GM21619 (cell line): ENCODE data around the gene DDX28.
A peak's percentile ranks its signal among the peaks of the same experiment; 100 is the strongest.
"Not testable (repeated sequence)": the region's sequence is repeated elsewhere in the genome, so short reads cannot be mapped to it uniquely, and the experiment has no call there.

Source experiments
- ATAC-seq: cut with Tn5 transposase; IDR thresholded peaks from one replicate; pipeline ENCODE4 v1.9.1; 2021; ENCODE audit not compliant: unreplicated experiment

DDX28 gene

GRCh38 chr16:68037841-68038597 is 15.0 kb upstream of the DDX28 start:
- ATAC-seq, result no peak

GRCh38 chr16:68035227-68035626 is 12.2 kb upstream of the DDX28 start:
- ATAC-seq, result no peak

- ATAC-seq, result no peak
Measured at GRCh38 chr16:68033101-68033500, 10.1 kb upstream of the DDX28 start.

DNA sequence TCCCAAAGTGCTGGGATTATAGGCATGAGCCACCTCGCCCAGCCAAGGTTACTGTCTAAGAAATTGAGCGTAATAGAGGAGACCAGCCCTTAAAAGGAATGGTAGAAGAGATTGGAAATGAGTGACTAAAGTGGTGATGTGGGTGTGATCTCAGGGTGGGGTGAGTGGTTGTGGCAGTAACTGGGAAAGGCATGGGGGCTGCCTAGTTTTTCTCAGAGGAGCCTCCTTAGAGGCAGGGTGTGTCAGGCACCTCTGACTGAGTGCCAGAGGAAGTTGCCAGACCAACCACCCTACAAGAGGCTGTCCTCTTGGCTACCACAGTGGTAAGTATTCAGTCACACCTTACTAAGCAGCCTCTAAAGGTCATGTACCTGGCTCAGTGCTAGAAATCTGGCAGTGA is 8.9 kb upstream of the DDX28 start:
- ATAC-seq, result no peak

- not testable (repeated sequence) for ATAC-seq
Measured at GRCh38 chr16:68030108-68030507, 7.1 kb upstream of the DDX28 start.

DNA sequence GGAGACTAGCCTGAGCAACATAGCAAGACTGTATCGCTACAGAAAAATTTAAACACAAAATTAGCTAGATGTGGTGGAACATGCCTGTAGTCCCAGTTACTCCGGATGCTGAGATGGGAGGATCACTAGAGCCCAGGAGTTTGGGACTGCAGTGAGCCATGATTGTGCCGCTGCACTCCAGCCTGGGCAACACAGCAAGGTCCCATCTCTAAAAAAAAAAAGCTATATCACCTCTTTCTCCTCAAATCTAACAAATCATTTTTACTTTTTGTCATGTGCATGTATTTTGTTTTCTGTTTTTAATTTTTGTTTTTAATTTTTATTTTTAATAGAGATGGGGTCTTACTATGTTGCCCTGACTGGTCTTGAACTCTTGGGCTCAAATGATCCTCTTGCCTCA is 6.0 kb upstream of the DDX28 start:
- no peak for ATAC-seq

GRCh38 chr16:68022278-68022727 is 729 bp downstream of the DDX28 start:
- ATAC-seq, result peak; percentile 20

DNA sequence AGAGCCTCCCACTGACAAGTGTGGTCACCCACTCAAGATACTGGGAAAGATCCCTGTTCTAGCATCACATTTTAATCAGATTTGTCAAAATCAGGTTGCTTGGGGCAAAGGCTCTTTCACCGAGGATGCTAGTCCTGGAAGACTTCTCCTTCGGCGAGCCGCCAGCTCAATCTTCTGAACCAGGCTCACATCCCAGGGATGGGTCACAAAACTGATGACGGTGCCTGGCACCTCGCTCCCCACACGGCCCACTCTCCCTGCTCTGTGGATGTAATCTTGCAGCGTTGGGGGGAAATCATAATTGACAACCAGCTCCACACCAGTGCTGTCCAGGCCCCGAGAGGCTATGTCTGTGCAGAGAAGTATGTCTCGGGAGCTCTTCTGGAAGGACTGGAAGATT is 1.5 kb downstream of the DDX28 start:
- no peak for ATAC-seq

GRCh38 chr16:68019167-68019680 is 3.8 kb downstream of the DDX28 start:
- ATAC-seq, result no peak

DNA sequence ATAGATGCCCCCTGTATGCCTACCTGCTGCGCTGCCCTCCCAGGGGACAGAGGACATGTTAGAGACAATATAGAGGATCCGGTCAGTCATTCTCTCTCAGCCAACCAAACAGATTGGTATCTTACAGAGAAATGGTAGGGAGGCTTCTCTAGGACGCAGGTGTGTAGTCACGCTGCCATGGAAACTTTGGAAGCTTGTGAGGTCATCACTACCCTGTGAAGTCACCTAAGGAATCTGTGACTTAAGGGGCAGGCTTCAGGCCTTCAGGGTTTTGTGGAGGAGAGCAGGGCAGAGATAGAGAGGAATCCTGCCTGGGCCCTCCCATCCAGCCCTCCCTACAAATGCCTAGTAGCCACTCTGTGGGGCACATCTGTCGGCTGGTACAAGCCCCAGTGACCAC is 7.4 kb downstream of the DDX28 start, which contains the start of gene DPEP2NB:
Gene DPEP2NB (minus strand): TSS at position 231 of the 400 bp plus-strand sequence. CDS start 141 bp downstream, at position 90.
- ATAC-seq, result no peak

- ATAC-seq, result no peak
Measured at GRCh38 chr16:68013440-68013839, 9.6 kb downstream of the DDX28 start.

DNA sequence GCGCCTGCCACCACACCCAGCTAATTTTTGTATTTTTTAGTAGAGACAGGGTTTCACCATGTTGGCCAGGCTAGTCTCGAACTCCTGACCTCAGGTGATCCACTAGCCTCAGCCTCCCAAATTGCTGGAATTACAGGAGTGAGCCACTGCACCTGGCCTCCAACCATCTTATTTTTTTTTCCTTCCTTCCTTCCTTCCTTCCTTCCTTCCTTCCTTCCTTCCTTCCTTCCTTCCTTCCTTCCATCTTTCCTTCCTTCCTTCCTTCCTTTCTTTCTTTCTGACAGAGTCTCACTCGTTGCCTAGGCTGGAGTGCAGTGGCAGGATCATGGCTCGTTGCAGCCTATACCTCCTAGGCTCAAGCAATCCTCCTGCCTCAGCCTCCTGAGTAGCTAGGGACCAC is 13.2 kb downstream of the DDX28 start:
- ATAC-seq, result not testable (repeated sequence)

GRCh38 chr16:68009157-68009735 is 13.8 kb downstream of the DDX28 start:
- ATAC-seq, result no peak

DNA sequence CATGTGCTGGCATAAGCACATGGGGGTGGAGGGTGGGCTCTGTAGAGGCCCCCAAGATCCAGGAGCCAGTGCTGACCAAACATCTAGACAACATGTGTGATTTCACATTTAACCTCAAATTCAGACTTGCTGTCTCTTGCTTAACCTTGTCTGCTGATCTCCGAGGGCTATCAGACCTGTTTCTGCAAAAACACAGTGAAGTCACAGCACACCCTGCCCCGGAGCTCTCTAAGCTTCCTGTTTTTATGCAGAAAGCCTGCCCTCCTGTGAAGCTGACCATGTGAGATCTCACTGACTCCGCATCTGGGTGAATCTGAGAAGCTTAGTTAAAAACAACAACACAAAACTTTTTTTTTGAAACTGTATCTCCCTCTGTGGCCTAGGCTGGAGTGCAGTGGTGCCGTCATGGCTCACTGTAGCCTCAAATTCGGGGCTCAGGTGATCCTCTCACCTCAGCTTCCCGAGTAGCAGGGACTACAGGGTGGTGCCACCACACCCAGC is 17.2 kb downstream of the DDX28 start:
- ATAC-seq, result no peak

DNA sequence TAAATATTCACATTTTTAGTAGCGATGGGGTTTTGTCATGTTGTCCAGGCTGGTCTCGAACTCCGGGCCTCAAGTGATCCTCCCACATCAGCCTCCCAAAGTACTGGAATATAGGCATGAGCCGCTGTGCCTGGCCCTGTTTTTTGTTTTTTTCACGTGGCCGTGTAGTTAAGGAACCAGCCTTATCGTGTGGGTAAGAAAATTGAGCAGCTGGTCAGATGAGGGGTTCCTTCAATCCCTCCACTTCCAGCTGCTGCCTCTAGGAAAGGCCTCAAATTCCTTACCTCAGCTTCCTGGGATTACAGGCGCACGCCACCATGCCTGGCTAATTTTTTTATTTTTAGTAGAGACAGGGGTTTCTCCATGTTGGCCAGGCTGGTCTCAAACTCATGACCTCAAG is 17.8 kb downstream of the DDX28 start:
- ATAC-seq, result no peak

GRCh38 chr16:68003031-68003430 is 20.0 kb downstream of the DDX28 start:
- ATAC-seq, result no peak

DNA sequence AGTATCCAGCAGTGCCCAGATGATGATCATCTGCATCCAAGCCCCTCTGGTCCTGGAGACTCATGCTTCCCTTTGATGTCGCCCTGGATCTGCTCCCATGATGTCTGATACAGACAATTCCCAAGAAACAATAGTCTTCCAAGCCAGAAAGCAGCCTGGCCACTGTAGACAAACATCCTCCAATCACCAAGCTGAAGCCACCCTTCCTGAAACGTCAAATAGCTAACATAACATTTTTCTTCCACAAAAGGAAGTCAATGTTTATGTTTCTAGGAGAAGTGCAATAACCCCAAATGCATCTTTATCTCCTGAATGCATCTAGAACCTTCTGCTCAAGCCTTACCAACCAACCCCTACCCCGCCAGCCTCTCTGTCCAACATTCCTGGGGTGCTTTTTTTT is 22.6 kb downstream of the DDX28 start:
- ATAC-seq, result no peak

- ATAC-seq, result no peak
Measured at GRCh38 chr16:67999985-68000384, 23.0 kb downstream of the DDX28 start.

DNA sequence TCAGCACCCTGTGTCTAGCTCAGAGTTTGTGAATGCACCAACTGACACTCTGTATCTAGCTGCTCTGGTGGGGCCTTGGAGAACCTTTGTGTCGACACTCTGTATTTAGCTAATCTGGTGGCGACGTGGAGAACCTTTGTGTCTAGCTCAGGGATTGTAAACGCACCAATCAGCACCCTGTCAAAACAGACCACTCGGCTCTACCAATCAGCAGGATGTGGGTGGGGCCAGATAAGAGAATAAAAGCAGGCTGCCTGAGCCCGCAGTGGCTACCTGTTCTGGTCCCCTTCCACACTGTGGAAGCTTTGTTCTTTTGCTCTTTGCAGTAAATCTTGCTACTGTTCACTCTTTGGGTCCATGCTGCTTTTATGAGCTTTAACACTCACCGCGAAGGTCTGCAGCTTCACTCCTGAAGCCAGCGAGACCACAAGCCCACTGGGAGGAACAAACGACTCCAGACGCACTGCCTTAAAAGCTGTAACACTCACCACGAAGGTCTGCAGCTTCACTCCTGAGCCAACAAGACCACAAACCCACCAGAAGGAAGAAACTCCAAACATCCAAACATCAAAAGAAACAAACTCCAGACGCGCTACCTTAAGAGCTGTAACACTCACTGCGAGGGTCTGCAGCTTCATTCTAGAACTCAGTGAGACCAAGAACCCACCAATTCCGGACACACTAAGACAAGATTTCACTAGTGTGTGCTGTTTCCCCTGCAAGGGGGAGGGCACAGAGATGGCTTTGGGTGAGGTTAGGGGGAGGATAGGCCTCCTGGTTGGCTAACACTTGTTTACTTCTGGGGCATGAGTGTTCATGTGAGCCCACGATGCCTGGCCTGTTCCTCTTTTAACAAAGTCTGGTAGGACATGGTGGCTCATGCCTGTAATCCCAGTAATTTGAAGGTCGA is 24.0 kb downstream of the DDX28 start, which contains the start of gene DPEP2:
Gene DPEP2 (minus strand): TSS at position 706 of the 910 bp plus-strand sequence. CDS start 6,272 bp downstream, outside the sequence.
- not testable (repeated sequence) for ATAC-seq

GRCh38 chr16:67998231-67998778 is 24.7 kb downstream of the DDX28 start:
- ATAC-seq, result not testable (repeated sequence)

DNA sequence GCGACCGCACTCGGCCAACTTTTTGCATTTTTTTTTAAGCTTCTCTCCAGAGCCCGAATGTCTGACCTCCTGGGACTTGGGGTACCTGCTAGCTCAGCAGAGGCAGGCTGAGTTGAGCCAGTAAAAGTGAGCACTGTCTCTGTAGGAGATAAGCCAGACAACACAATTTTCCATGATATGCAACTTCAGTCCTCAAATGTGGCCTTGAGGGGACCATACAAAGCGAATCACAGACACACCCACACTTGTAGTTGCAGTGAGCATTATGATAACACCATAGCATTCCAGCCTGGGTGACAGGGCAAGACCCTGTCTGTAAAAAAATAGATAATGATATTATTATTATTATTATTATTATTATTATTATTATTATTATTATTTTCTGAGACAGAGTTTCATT is 26.4 kb downstream of the DDX28 start:
- no peak for ATAC-seq
